NT2/D1 (cell line): ENCODE data around the gene LMAN1.

Experiments used
- DNase-seq: peaks from one replicate; pipeline ENCODE4 v3.0.0-alpha.2; 2011; ENCODE audit warnings: low read depth, low spot score
- H3K27me3 ChIP-seq: 2 replicates; pipeline ENCODE4 v1.6.0; 2011; ENCODE audit warnings: mild to moderate bottlenecking; ENCODE audit not compliant: insufficient read length, insufficient read depth
- H3K36me3 ChIP-seq: 2 replicates; pipeline ENCODE4 v1.6.1; 2011; ENCODE audit warnings: mild to moderate bottlenecking, low read length, mixed read lengths; ENCODE audit not compliant: insufficient read depth, insufficient read length
- H3K4me1 ChIP-seq: 2 replicates; pipeline ENCODE4 v1.5.1; 2011; ENCODE audit not compliant: insufficient read depth, insufficient read length
- H3K4me3 ChIP-seq: 2 replicates; pipeline ENCODE4 v1.5.1; 2011; ENCODE audit warnings: low read depth; ENCODE audit not compliant: insufficient read length
- H3K9ac ChIP-seq: 2 replicates; pipeline ENCODE4 v1.6.0; 2011; ENCODE audit warnings: low read depth; ENCODE audit not compliant: insufficient read length
- H3K9me3 ChIP-seq: 2 replicates; pipeline ENCODE4 v1.5.1; 2011; ENCODE audit warnings: mild to moderate bottlenecking, low read length; ENCODE audit not compliant: insufficient read depth
- SUZ12 ChIP-seq: IDR thresholded peaks from 2 replicates; pipeline ENCODE4 v1.6.1; 2011; ENCODE audit not compliant: insufficient read length, insufficient read depth; ENCODE audit errors: extremely low read depth
- YY1 ChIP-seq: IDR thresholded peaks from 2 replicates; pipeline ENCODE4 v1.6.1; 2011; ENCODE audit not compliant: insufficient read length, insufficient read depth
- ZNF274 ChIP-seq: IDR thresholded peaks from 2 replicates; pipeline ENCODE4 v1.6.1; 2011; ENCODE audit warnings: mild to moderate bottlenecking, low read depth, low read length

LMAN1 gene, protein sequence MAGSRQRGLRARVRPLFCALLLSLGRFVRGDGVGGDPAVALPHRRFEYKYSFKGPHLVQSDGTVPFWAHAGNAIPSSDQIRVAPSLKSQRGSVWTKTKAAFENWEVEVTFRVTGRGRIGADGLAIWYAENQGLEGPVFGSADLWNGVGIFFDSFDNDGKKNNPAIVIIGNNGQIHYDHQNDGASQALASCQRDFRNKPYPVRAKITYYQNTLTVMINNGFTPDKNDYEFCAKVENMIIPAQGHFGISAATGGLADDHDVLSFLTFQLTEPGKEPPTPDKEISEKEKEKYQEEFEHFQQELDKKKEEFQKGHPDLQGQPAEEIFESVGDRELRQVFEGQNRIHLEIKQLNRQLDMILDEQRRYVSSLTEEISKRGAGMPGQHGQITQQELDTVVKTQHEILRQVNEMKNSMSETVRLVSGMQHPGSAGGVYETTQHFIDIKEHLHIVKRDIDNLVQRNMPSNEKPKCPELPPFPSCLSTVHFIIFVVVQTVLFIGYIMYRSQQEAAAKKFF

DNA sequence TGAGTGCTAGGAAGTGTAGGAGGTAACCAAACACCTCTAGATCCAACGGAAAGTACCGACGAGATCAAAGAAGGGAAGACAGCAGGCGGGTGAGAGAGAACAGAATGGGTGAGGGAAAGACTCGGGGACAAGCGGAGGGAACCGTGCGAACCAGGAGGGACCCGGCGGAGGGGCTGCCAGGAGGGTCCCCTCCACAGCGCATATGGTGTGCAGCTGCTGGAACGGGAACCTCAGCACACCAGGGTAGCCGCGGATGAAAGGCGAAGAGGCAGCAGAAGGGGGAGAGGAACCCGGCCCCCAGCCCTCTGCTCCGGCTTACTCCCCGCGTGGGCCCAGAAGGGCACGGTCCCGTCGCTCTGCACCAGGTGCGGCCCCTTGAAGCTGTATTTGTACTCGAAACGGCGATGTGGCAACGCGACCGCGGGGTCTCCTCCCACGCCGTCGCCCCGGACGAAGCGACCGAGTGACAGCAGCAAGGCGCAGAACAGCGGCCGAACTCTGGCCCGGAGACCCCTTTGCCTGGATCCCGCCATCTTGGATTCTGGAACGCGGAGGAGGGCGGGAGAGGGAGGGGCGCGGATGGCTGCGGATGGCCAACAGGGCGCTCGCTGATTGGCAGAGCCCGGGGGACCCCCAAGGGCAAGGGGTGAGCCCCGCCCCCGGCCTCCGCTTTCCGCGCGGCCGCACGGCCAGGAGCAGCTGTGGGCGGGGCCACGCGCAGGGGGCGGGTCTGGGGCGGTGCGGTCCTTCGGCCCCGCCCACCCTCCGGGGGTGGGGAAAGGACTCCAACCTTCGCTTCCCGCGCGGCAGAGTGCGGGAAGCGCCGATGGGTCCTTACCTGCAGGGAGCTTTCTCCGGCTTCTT, at the start of gene LMAN1:
LMAN1 (minus strand) TSS at position 554 of the 864 bp plus-strand sequence; CDS start at position 533, 21 bp downstream.
- Histone ChIP-seq H3K4me1 (no peaks in the 10 kb centered on the region), H3K4me3 (peak within 1 kb of the TSS; percentile 98), H3K27me3 (peaks cover 38% of the 10 kb centered on the region), H3K36me3 (peaks cover 31% of the 10 kb centered on the region), H3K9ac (peak within 1 kb of the TSS; percentile 90), H3K9me3 (no peaks in the 10 kb centered on the region)
- DNase-seq, result peak; percentile 80
- TF ChIP-seq ZNF274 (no peak), SUZ12 (no peak), YY1 (peak; percentile 73)

DNA sequence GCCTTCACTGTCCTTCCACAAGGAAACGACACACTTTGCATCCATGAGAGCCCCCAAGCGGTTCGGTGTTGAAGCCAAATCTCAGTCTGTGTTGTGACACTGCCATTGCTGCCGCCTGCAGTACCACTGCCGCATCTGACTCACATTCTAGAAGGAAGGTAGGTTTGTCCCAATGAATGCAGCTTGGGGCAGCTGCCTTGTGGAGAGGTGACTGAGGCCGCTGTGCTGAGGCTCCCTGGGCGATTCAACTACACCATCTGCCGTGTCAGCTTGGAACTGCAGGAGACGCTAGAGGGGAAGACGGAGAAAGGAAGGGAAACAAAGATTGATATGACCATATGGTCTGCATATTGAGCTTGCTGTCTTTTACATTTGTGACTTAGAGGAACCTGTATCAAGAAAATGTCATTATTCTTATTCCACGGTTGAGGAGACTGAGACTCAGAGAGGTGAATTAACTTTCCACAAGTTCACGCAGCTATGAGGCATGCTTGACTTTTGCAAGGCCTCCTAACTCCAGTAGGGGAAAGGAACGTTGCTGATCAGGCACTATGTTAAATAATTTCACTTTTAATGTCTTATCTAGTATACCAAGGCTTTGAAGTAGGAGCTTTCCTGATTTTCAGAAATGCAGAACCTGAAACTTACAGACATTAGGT, 43.5 kb upstream of the LMAN1 start:
- TF ChIP-seq YY1, result no peak
- H3K9me3 ChIP-seq, result no peaks in the 10 kb centered on the region

DNA sequence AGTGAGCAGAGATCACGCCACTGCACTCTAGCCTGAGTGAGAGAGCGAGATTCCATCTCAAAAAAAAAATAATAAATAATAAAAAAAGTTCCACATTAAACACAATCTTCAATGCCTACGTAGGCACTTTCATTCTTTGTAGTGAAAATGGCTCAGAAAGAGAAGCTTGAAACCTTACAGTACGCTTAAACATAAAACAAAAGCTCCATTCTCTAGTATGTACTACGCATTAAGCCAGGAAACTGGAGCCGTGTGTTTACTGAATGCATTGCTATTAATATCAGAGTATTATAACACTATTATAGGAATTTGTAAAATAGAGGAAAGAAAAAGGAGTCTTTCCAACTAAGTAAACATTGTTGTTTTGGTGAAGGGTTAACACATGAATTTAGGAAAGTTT, 41.3 kb upstream of the LMAN1 start:
- TF ChIP-seq SUZ12 (no peak), ZNF274 (no peak), YY1 (no peak)
- Histone ChIP-seq H3K27me3 (peaks cover 26% of the 10 kb centered on the region), H3K4me1 (no peaks in the 10 kb centered on the region), H3K9ac (no peak overlapping the region), H3K9me3 (no peaks in the 10 kb centered on the region), H3K36me3 (no peaks in the 10 kb centered on the region), H3K4me3 (no peak overlapping the region)
- no peak for DNase-seq

More for the DNA sequence above, 43.5 kb upstream of the LMAN1 start:
- Histone ChIP-seq H3K36me3 (no peaks in the 10 kb centered on the region), H3K27me3 (peaks cover 13% of the 10 kb centered on the region), H3K4me1 (no peaks in the 10 kb centered on the region), H3K9ac (no peak overlapping the region), H3K4me3 (no peak overlapping the region)
- peak; percentile 63 for DNase-seq

DNA sequence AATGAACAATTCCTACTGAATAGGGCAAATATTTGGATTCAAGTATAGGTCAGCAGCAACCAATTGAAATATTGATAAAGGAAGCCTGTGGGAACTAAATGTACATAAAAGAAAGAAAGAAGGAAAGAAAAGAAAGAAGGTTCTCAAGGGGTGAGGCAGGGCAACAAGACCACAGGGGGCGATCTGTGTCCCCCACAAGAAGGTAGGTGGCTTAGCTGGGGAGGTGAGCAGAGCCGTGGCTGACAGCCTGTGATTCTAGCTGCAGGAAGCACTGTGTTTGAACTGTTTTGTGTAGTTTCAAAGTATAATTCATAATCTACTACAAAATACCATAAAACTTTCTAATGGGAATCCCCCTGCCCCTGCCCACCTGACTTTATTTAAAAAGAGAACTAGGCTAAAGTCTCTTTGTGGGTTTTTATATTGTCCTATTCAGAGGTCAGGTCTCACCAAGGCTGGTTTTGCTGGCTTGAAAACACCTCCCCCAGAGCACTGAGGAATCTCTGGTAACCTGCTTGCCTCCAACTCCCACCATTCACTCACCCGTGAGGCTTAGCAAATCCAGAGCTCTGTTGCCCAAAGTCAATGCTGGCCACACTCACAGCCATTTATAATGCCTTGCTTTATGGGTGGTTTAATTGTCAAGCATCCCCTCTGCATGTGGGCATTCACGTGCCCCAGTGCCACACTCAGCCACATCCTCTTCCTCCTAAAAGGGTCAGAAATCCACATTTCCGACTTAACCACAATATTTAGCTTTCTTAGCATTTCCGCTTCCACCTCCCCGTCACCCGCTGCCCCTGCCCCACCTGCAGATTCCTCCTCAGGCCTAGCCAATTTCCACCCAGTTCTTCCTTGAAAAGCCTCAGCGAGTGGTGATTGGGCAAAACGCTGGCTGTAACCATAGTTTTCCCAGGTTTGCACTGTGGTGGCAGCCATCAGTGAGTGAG, 36.4 kb upstream of the LMAN1 start:
- DNase-seq, result no peak
- Histone ChIP-seq H3K9ac (no peak overlapping the region), H3K27me3 (peaks cover 74% of the 10 kb centered on the region), H3K9me3 (no peaks in the 10 kb centered on the region), H3K36me3 (no peaks in the 10 kb centered on the region), H3K4me1 (no peaks in the 10 kb centered on the region), H3K4me3 (no peak overlapping the region)
- no peak for TF ChIP-seq ZNF274
- TF ChIP-seq YY1, result no peak

DNA sequence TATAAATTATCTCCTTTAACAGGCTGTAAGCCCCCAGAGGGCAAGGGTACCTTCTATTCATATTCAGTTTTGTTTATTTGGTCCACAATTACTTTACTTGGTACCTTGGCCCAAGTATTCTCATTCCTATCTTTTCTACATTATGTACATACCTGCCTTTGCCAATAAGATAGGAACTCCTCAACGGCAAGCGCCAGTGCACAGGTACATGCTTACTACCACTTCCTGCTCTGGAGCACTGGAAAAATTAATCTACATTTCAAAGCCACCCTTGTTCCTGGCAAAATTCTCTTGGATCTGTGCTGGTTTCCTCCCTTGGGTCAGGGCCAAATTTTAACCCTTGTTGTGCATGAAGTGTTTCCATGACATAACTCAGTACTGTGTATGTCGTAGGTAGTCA, 34.3 kb upstream of the LMAN1 start:
- H3K27me3 ChIP-seq, result peaks cover 90% of the 10 kb centered on the region
- H3K4me3 ChIP-seq, result no peak overlapping the region

DNA sequence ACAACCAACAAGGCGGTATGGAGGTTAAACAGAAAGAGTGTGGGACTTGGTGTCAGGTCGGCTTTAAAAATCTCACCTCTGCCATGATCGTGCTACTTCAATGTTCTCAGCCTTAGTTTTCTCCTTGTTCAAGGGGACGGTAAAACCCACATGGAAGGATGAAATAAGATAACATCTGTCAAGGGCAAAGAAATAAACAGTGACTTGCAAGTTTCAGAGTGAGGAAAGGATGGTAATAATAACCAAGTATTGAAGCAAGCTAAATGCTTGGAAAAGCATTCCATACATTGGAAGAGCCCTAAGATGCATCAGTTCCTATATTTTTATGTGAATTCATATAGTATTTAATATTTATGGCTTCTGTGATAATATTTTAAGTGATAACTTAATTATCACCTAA, 29.8 kb upstream of the LMAN1 start:
- TF ChIP-seq YY1 (no peak), SUZ12 (no peak), ZNF274 (no peak)
- Histone ChIP-seq H3K4me3 (no peak overlapping the region), H3K27me3 (peaks cover 99% of the 10 kb centered on the region), H3K9ac (no peak overlapping the region), H3K36me3 (no peaks in the 10 kb centered on the region), H3K9me3 (no peaks in the 10 kb centered on the region), H3K4me1 (peaks cover 9% of the 10 kb centered on the region)
- no peak for DNase-seq

More for the DNA sequence above, 34.3 kb upstream of the LMAN1 start:
- Histone ChIP-seq H3K4me1 (no peaks in the 10 kb centered on the region), H3K36me3 (no peaks in the 10 kb centered on the region), H3K9ac (no peak overlapping the region), H3K9me3 (no peaks in the 10 kb centered on the region)
- TF ChIP-seq SUZ12 (no peak), YY1 (no peak), ZNF274 (no peak)
- DNase-seq, result no peak
